Measurements from ENCODE around the gene CDC42BPB.
"Not testable (repeated sequence)": the region's sequence is repeated elsewhere in the genome, so short reads cannot be mapped to it uniquely, and the experiment has no call there.

CDC42BPB gene

GRCh38 chr14:103045371-103045869 lies 11.9 kb downstream of the CDC42BPB start:
- no peak for DNase-seq

DNA sequence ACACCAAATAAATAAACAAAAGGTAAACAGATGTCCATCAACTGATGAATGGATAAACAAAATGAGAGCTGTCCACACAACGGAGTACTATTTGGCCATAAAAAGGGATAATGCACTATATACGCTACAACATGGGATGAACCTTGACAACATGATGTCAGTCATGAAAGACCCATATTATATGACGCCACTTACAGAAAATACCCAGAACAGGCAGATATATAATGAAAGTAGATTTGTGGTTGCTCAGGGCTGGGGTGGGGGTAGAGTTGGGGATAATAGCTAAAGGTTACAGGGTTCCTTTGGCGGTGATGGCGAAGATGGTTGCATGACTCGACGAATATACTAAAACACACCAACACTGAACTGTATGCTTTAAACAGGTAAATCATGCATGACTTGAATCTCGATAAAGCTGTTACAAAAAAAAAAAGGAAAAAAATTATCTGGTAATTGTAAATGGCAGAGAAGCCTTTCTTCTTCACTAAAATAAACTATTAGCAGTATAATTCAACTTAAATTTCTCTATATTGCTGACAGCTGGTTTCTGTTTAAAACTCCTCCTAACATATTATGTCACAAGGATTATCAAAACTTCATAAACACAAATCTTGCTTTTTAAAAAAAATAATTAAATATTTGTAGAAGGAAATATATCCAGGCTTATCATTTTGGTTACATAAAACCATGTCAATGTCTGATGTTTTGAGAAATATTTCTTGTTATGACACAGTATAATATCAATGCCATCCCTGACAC lies 13.9 kb downstream of the CDC42BPB start:
- no peak for DNase-seq

GRCh38 chr14:103041464-103041863 lies 15.9 kb downstream of the CDC42BPB start:
- no peak for DNase-seq

- no peak for DNase-seq
Measured at GRCh38 chr14:103033681-103034096, 23.7 kb downstream of the CDC42BPB start.

DNA sequence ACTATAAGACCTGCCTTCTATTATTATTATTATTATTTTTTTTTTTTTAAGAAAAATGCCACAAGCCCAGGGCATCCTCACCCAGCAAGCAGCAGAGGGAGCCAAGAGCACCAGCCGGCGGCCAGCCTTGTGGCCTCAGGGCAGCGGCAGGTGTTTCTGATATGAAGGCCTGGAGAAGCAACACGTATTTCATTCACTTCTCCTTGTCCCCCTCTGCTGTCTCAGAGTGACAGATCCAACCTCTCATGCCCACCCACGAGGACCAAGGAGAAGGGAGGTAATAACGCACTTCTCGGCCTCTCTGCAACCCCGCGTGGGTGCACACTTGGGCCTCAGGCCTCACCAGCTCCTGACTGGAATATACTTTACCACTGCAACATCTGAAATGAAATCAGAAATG lies 25.4 kb downstream of the CDC42BPB start:
- no peak for DNase-seq

- DNase-seq, result no peak
Measured at GRCh38 chr14:103031566-103031911, 25.8 kb downstream of the CDC42BPB start.

- DNase-seq, result no peak
Measured at GRCh38 chr14:103030741-103031565, 26.4 kb downstream of the CDC42BPB start.

GRCh38 chr14:103029936-103030335 lies 27.4 kb downstream of the CDC42BPB start:
- DNase-seq, result no peak

GRCh38 chr14:103028772-103029171 lies 28.6 kb downstream of the CDC42BPB start:
- no peak for DNase-seq

GRCh38 chr14:103028161-103028767 lies 29.1 kb downstream of the CDC42BPB start:
- no peak for DNase-seq

- DNase-seq, result no peak
Measured at GRCh38 chr14:103027451-103027850, 29.9 kb downstream of the CDC42BPB start.

GRCh38 chr14:103026988-103027387 lies 30.4 kb downstream of the CDC42BPB start:
- no peak for DNase-seq

DNA sequence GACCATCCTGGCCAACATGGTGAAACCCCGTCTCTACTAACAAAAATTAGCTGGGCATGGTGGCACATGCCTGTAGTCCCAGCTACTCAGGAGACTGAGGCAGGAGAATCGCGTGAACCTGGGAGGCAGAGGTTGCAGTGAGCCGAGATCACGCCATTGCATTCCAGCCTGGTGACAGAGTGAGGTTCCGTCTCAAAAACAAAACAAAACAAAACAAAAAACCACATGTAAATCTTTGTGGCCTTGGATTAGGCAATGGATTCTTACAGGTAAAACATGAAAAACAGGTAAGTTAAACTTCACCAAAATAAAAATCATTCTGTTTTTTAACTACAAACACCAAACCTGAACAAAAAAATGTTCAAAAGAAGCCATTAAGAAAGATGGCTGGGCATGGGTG lies 31.2 kb downstream of the CDC42BPB start:
- DNase-seq, result not testable (repeated sequence)

DNA sequence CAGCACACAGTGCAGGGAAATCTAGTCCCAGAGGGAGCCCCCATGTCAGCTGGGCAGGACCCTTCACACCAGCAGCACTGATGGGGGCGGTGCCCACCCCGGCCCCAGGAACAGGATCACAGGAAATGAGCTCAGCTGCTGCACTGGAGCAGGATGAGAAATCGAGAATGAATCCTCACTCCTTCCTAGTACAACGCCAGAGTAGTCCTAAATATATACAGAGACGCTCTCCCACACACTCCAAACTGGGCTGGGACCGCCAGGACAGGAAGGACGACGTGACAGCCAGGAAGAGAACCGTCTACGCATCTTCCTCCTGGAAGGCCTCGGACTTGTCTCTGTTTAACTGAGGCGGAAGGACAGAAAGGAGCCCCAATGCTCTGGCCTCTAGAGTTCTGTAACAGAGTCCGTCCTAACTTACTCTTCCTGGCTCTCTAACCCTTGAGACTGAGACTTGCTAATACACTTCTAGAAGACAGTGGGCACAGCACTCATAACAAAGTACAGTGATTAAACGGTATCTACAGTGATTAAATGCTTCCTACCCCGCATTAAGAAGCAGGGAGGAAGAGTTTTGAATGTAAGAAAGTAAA lies 33.4 kb downstream of the CDC42BPB start:
- no peak for DNase-seq

GRCh38 chr14:103022685-103023044 lies 34.7 kb downstream of the CDC42BPB start:
- DNase-seq, result no peak

DNA sequence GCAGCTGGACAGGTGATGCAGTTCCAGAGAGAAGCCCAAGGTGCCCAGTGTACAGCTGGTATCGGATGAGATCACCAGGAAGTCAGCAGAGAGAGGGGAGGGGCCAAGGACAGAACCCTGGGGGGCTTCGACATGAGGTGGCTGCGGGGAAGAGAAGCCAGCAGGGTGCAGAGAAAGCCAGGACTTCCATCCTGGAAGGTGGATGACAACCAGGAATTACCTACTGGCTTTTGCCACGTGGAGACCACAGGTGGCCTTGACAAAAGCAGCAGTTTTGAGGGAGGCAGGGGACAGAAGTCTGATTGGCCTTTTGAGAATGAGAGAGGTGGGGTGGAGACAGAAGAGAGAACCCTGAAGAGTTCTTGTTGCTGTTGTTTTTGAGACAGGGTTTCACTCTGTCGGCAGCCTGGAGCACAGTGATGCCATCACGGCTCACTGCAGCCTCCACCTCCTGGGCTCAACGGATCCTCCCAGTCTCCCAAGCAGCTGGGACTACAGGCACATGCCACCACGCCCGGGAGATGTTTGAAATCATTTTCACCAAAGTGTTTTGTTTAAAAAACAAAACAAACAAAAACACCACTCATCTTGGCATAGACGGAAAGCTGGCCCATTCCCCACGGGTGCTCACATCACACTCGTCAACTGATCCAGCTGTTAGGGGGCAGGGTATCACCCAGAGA lies 35.2 kb downstream of the CDC42BPB start:
- DNase-seq, result no peak

DNA sequence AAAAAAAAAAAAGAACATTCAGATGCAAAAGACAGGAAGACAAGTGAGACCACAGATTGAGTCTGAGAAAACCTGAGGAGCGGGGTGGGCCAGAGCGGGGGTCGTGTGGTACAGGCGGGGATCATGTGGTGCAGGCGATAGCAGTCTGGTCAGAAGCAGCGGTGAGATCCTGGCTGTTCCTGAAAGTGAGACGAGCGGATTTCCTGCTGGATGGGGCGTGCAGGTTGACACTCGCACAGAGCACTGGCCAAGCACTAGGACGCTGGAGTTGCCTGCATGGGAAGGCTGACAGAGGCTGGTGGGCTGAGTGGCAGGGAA lies 35.7 kb downstream of the CDC42BPB start:
- DNase-seq, result no peak

- DNase-seq, result no peak
Measured at GRCh38 chr14:103020271-103021170, 36.8 kb downstream of the CDC42BPB start.

- no peak for DNase-seq
Measured at GRCh38 chr14:103019826-103020225, 37.5 kb downstream of the CDC42BPB start.

GRCh38 chr14:103019236-103019635 lies 38.1 kb downstream of the CDC42BPB start:
- DNase-seq, result no peak

- no peak for DNase-seq
Measured at GRCh38 chr14:103016594-103016993, 40.8 kb downstream of the CDC42BPB start.

GRCh38 chr14:103016071-103016470 lies 41.3 kb downstream of the CDC42BPB start:
- DNase-seq, result no peak

Data from NCI-H748 treated with DMSO at 0.1 percent for 48 hours (cell line).